RWPE1 (cell line): ENCODE data around the gene LILRB2.

ENCODE experiments used
- CTCF ChIA-PET: fragments of 350-600 bp; sonication (Branson Sonifier 250); formaldehyde crosslinking; extraction: SDS; loops from one replicate; lab custom pipeline; 2021; lab: Yijun Ruan, JAX
- POLR2A ChIA-PET: fragments of 400-600 bp; formaldehyde crosslinking; extraction: SDS; loops from one replicate; lab custom pipeline; 2020; ENCODE audit warnings: antibody characterized with exemption; ENCODE audit not compliant: low non-redundant PET; lab: Yijun Ruan, JAX
- DNase-seq: peaks from one replicate; pipeline ENCODE4 v3.0.0; 2012; ENCODE audit warnings: low spot score
- H3K27ac ChIP-seq: fragments of 450-650 bp; 2 replicates; pipeline ENCODE4 v1.5.1; 2017
- TF ChIP-seq, protein P1 (sequence below): fragments of 450-650 bp; conservative IDR thresholded peaks from 2 replicates; pipeline ENCODE4 v1.5.1; 2017; ENCODE audit warnings: low read depth, mild to moderate bottlenecking

Gene LILRB2

DNA sequence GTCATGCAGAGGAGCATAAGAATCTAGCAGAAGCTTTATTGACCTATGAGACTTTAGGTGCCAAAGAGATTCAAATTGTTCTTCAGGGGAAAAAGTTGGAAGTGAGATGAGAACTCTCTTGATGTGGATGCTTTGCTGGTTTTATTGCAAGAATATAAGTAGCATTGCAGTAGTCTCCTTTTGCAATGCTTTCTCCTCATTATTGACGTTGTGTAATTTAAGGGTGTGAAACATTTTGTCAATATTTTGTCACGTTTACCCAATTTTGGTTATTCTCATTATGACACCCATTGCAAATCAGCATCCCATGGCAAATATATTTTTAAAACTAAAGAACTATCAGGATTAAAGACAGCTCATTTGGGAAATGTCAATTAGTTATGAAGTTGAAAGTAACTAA is 12.0 kb downstream of the LILRB2 start:
- TF ChIP-seq, protein P1, sequence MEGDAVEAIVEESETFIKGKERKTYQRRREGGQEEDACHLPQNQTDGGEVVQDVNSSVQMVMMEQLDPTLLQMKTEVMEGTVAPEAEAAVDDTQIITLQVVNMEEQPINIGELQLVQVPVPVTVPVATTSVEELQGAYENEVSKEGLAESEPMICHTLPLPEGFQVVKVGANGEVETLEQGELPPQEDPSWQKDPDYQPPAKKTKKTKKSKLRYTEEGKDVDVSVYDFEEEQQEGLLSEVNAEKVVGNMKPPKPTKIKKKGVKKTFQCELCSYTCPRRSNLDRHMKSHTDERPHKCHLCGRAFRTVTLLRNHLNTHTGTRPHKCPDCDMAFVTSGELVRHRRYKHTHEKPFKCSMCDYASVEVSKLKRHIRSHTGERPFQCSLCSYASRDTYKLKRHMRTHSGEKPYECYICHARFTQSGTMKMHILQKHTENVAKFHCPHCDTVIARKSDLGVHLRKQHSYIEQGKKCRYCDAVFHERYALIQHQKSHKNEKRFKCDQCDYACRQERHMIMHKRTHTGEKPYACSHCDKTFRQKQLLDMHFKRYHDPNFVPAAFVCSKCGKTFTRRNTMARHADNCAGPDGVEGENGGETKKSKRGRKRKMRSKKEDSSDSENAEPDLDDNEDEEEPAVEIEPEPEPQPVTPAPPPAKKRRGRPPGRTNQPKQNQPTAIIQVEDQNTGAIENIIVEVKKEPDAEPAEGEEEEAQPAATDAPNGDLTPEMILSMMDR: no peak
- no peak overlapping the region for H3K27ac ChIP-seq
- CTCF ChIA-PET: no interaction called here
- no peak for DNase-seq
- POLR2A ChIA-PET: no interaction called here

- DNase-seq: peak; percentile 60
- ChIA-PET CTCF (interaction anchor here (0.5 to 1.2 kb wide), 9 partner anchors 14 to 444 kb away, joined by 3 to 4 read pairs (median 3); no protein-coding TSS in a partner anchor), POLR2A (no interaction called here)
- H3K27ac ChIP-seq: no peak overlapping the region
- TF ChIP-seq, protein P1: peak; percentile 54
Observed at GRCh38 chr19:54266133-54266532, 14.8 kb downstream of the LILRB2 start.

- POLR2A ChIA-PET: no interaction called here
- H3K27ac ChIP-seq: no peak overlapping the region
- DNase-seq: no peak
- CTCF ChIA-PET: interaction anchor here (0.7 kb wide), 1 partner anchor 26 kb away, joined by 7 read pairs; no protein-coding TSS in a partner anchor
- TF ChIP-seq, protein P1: no peak
Observed at GRCh38 chr19:54262470-54262869, 18.4 kb downstream of the LILRB2 start.

- DNase-seq: no peak
- ChIA-PET CTCF (interaction anchor here (0.7 kb wide), 1 partner anchor 26 kb away, joined by 7 read pairs; no protein-coding TSS in a partner anchor), POLR2A (no interaction called here)
- H3K27ac ChIP-seq: no peak overlapping the region
- TF ChIP-seq, protein P1: no peak
Observed at GRCh38 chr19:54262066-54262465, 18.8 kb downstream of the LILRB2 start.

- ChIA-PET POLR2A (no interaction called here), CTCF (no interaction called here)
- H3K27ac ChIP-seq: no peak within 1 kb of the TSS
- TF ChIP-seq, protein P1: no peak
- no peak for DNase-seq
Observed at GRCh38 chr19:54257116-54257480, 23.8 kb downstream of the LILRB2 start, which contains the start of gene LILRB5. LILRB5 (minus strand) TSS chr19:54257273; CDS start chr19:54257193, 80 bp downstream.

- no peak overlapping the region for H3K27ac ChIP-seq
- TF ChIP-seq, protein P1: no peak
- ChIA-PET POLR2A (no interaction called here), CTCF (interaction anchor here (0.7 kb wide), 1 partner anchor 249 kb away, joined by 6 read pairs; no protein-coding TSS in a partner anchor)
- no peak for DNase-seq
Observed at GRCh38 chr19:54256250-54257115, 24.4 kb downstream of the LILRB2 start.
